Transverse colon (tissue), 3 donors: Measurements from ENCODE around the gene FTCD.
"Not testable (repeated sequence)": the region's sequence is repeated elsewhere in the genome, so short reads cannot be mapped to it uniquely, and the experiment has no call there.

ENCODE experiments used
- POLR2A ChIP-seq: fragments of 450-650 bp; IDR thresholded peaks from one replicate; pipeline ENCODE4 v1.6.1; 2016; ENCODE audit warnings: antibody characterized with exemption, mild to moderate bottlenecking, moderate library complexity
- TF ChIP-seq, protein P1 (sequence below), 5 experiments: fragments of 200-600 bp in 3 of 5; fragments of 450-650 bp in 2 of 5; sonication (generic) in 3 of 5; IDR thresholded peaks; 1 replicate in 2 of 5; 2 replicates in 3 of 5; pipeline ENCODE4 v1.5.1; 2016 to 2017; ENCODE audit warnings: antibody characterized with exemption in 5 of 5, inconsistent platforms in 3 of 5, mild to moderate bottlenecking in 2 of 5, moderate library complexity in 1 of 5

DNA sequence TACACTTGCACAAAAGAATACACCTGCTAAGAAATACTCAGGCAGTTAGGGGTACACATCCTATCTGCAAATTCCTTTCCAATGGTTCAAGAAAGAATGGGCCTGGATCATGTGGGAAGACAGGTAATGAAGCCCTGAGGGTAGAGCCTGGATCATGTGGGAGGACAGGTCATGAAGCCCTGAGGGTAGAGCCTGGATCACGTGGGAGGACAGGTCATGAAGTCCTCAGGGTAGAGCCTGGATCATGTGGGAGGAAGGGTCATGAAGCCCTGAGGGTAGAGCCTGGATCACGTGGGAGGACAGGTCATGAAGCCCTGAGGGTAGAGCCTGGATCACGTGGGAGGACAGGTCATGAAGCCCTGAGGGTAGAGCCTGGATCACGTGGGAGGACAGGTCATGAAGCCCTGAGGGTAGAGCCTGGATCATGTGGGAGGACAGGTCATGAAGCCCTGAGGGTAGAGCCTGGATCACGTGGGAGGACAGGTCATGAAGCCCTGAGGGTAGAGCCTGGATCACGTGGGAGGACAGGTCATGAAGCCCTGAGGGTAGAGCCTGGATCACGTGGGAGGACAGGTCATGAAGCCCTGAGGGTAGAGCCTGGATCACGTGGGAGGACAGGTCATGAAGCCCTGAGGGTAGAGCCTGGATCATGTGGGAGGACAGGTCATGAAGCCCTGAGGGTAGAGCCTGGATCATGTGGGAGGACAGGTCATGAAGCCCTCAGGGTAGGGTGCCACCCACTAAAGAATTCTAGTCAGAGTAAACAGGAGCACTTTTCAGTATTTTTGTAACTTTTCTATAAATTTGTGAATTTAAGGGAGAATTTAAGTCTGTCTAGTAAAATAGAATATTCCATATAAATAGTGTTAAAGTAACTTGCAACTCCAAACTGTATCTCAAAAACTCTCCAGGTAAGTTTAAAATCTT, 45.8 kb upstream of the FTCD start:
- TF ChIP-seq, protein P1, sequence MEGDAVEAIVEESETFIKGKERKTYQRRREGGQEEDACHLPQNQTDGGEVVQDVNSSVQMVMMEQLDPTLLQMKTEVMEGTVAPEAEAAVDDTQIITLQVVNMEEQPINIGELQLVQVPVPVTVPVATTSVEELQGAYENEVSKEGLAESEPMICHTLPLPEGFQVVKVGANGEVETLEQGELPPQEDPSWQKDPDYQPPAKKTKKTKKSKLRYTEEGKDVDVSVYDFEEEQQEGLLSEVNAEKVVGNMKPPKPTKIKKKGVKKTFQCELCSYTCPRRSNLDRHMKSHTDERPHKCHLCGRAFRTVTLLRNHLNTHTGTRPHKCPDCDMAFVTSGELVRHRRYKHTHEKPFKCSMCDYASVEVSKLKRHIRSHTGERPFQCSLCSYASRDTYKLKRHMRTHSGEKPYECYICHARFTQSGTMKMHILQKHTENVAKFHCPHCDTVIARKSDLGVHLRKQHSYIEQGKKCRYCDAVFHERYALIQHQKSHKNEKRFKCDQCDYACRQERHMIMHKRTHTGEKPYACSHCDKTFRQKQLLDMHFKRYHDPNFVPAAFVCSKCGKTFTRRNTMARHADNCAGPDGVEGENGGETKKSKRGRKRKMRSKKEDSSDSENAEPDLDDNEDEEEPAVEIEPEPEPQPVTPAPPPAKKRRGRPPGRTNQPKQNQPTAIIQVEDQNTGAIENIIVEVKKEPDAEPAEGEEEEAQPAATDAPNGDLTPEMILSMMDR (IDR thresholded peaks at IDR 0.05), result not testable (repeated sequence)
- TF ChIP-seq POLR2A, result not testable (repeated sequence)
